GM11168 (cell line): Measurements from ENCODE around the gene LRRC4C.

Source experiments
- in situ Hi-C: fragments of 300-500 bp; cut with MboI; formaldehyde crosslinking; loops from one replicate; pipeline ENCODE4 v1.12.0; 2022; ENCODE audit warnings: low sequenced_read_pairs; ENCODE audit not compliant: unreplicated experiment

The LRRC4C gene

GRCh38 chr11:40340911-40341310, 1118.5 kb downstream of the LRRC4C start:
- in situ Hi-C loops, result no loop called here

GRCh38 chr11:40338739-40339138, 1120.7 kb downstream of the LRRC4C start:
- in situ Hi-C loops, result no loop called here

- in situ Hi-C loops, result no loop called here
These were observed 1121.4 kb downstream of the LRRC4C start for GRCh38 chr11:40338062-40338461.

GRCh38 chr11:40337118-40337517, 1122.3 kb downstream of the LRRC4C start:
- in situ Hi-C loops, result no loop called here

DNA sequence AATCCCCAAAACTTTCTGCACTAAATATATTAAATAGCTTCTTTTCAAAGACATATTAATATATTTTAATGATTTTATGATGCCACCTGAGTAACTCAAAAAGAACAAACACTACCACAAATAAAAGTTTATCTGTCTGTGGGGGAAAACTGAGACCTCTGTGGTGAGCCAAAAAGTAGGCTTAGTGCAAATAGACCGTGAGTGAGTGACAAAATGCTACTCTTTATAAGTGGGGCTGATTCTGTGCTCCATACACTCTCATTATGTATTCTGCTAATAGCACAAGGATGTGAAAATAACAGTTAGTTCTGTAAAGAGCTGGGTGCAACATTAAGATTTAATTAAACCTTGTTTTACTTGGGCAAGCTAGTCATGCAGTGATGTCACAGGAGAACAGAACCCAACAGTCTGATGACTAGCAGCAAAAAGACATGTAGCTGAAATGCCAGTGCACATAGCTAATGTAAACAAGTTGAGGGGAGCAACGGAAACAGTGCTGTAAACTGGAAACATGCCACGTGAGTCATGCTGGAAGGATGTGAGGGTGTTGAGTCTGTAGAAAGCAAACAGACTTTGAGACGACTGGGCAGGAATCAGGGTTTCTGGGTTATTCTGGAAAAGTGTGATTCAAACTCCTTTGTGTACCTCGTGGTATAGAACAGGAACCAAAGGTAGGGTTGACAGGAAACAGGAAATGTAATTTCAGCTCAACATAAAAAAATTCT, 1130.4 kb downstream of the LRRC4C start:
- in situ Hi-C loops, result no loop called here

DNA sequence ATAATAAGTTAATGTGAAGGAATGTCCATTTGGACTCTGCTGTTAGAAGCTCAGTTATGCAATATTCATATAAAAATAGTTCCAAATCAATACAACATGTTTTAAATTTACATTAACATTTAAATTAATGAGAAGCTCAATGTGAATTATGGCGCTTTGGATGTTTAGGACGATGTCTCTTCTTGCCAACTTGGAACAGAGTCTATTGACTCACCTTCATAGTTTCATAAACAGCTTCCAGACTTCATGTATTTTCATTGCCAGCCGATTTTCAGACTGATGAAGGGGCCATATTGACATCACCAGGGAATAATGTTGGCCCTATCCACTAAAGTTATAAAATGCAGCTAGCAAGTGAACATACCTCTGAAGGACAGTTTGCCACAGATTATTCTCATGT, 1136.2 kb downstream of the LRRC4C start:
- in situ Hi-C loops, result loop anchor here (25.0 kb wide), 1 partner anchor 389 kb away; no protein-coding TSS in a partner anchor

DNA sequence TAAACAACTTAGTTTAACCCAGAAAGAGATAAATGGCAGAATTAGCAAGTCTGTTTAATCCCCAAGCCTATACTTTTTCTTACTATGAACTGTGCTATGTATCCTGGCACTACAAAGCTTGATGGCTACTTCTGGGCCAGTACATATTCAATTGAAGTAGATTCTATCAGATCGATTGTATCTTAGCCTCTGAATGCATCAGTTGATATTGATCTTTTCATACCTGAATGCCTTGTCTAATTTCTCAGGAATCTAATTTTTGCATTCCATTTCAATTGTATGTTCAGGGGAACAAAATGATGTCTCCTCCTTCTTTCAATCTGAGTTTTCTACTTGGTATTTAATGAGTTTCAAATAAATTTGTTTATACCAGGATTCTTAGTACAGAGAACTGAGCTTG, 1137.9 kb downstream of the LRRC4C start:
- in situ Hi-C loops, result loop anchor here (25.0 kb wide), 1 partner anchor 391 kb away; no protein-coding TSS in a partner anchor

- in situ Hi-C loops, result loop anchor here (25.0 kb wide), 1 partner anchor 396 kb away; no protein-coding TSS in a partner anchor
These were observed 1143.3 kb downstream of the LRRC4C start for GRCh38 chr11:40316171-40316570.

DNA sequence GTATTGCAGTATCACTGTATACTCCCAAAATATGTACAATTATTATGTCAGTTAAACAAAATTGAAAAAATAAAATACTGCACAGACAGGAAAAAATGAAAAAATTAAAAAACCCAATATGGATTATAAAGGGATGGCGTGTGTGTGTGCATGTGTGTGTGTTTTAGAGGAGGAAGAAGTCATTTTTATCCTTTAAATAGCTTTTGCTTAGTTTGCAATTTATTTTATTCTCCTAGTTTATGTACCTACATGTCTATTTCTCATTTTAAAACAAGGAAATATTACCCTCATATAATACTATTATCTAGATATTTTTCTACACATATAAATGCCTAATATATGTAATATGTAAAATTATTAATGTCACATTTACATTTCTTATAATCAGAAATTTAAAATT, 1144.3 kb downstream of the LRRC4C start:
- in situ Hi-C loops, result loop anchor here (25.0 kb wide), 1 partner anchor 397 kb away; no protein-coding TSS in a partner anchor

GRCh38 chr11:40314327-40314726, 1145.1 kb downstream of the LRRC4C start:
- in situ Hi-C loops, result loop anchor here (25.0 kb wide), 1 partner anchor 398 kb away; no protein-coding TSS in a partner anchor

DNA sequence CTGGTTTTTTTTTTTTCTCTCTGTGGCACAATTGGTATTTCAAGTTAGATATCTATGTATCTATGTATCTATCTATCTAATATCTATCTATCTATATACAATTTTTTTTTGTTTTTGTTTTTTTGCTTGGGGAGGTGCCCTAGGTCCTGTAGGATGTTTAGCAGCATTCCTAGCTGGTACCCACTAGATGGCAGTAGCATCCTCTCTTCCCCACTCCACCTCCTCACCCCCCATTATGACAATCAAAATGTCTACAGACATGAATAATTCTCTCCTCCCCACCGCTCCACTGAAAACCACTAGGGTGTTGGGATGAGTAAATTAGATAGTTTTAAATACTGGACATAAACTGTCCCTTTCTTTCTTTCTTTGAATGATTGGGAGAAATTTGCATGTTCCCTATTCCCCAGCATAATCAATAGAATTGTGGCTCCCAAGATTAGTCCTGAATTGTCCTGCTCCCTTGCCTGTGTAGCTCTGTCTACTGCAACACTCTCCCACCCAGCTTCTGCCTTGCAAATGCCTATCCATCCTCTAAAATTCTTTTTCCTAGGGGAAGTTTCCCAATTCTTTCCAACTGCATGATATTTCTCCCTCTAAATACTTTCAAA, 1152.4 kb downstream of the LRRC4C start:
- in situ Hi-C loops, result loop anchor here (25.0 kb wide), 1 partner anchor 405 kb away; no protein-coding TSS in a partner anchor

- in situ Hi-C loops, result loop anchor here (25.0 kb wide), 1 partner anchor 410 kb away; no protein-coding TSS in a partner anchor
These were observed 1156.8 kb downstream of the LRRC4C start for GRCh38 chr11:40302669-40303068.

DNA sequence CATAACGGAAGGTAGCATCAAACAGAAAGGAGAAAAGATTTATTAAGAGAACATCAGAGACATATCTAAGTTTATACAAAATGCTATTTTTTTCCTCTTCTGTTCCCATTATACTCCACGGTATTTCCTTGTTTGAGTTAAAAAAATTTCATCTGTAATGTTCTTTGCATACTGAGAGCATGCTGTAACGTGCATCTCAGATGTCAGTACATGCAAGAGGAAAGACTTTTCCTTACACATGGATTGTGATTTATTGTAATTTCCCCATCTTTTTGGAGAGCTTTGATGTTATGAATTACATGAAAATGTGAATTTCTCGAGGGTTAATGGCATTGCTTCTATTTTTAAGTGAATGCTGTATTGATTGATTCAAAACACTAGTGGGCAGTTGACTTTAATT, 1164.0 kb downstream of the LRRC4C start:
- in situ Hi-C loops, result no loop called here

GRCh38 chr11:40294741-40295140, 1164.7 kb downstream of the LRRC4C start:
- in situ Hi-C loops, result no loop called here

DNA sequence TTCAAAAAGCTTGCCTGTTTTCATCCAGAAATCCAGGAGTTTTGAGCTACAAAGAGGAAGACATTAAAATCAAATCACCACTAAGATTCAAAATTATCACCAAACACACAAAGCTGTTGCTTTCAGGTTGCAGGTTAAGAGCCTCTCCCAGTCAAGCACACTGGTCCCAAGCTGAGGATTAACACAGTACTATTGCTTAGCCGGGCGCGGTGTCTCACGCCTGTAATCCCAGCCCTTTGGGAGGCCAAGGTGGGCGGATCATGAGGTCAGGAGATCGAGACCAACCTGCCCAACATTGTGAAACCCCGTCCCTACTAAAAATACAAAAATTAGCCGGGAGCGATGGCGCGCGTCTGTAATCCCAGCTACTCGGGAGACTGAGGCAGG, 1165.1 kb downstream of the LRRC4C start:
- in situ Hi-C loops, result no loop called here

DNA sequence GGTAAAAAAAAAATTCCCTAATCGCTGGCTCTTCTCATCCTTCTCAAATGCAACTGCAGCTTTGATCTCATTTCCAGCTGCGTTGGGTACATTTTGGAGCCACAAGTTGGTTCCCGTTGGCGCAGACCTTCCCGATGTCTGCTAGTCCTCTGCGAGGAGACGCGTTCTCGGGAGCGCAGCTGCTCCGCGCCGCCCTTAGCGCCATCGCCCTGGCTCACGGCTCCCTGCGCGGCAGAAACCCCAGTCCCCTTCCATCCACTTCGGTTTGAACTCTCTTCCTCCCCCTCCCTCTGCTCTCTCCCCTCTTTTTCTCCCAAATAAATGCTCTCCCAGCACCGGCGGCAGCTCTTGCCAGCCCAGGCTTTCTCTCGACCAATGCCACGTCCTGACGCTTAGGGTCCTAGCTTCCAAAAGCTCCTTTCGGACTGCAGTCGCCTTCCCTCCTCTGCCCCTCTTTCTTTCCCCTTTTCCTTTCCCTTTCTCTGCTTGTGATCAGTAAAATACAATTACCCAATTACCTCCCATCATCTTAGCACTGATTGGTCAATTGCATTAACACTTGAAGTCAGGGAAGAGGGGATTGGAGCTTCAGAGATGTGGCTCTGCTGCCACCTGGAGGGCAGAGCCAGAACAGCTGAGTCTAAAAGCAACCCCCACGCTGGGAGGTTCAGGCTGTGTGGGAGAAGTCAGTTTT, 1165.7 kb downstream of the LRRC4C start:
- in situ Hi-C loops, result no loop called here

GRCh38 chr11:40292721-40293508, 1166.5 kb downstream of the LRRC4C start:
- in situ Hi-C loops, result no loop called here

DNA sequence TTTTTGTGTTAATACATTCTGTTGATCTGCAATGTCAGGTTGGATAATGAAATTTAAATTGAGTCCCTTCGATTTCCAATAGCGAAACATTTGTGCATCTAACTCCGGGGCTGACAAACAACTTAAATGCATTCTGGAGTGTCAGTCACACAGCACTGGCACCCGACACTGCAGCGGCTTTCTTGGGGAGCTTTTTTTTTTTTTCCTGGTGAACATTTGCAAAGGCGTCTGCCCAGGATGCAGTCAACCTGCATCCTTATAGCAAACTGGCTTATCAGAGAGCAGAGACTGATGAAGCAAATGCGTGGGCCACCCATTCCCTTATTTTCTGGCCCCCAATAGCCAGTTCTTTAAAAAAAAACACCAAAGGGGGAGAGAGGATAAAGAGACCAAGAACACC, 1167.7 kb downstream of the LRRC4C start:
- in situ Hi-C loops, result no loop called here

DNA sequence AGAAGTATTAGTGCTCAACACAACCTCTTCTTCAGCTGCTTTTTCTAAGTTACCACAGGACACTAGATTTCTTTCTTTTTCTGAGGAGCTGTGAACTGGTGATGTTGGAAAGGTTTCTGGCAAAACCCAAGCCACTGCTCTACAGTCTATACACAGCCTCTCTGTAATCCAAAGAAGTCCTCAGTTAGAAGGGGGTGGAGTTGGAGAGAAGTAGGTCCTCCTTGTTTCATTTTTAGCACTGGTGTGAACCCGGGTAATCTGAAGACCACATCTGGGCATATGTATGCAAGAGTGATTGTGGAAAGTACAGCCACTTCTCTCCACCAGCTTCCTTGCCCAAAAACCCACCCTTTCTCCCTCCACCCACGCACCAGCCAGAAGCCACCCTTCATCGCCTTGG, 1168.1 kb downstream of the LRRC4C start:
- in situ Hi-C loops, result no loop called here

DNA sequence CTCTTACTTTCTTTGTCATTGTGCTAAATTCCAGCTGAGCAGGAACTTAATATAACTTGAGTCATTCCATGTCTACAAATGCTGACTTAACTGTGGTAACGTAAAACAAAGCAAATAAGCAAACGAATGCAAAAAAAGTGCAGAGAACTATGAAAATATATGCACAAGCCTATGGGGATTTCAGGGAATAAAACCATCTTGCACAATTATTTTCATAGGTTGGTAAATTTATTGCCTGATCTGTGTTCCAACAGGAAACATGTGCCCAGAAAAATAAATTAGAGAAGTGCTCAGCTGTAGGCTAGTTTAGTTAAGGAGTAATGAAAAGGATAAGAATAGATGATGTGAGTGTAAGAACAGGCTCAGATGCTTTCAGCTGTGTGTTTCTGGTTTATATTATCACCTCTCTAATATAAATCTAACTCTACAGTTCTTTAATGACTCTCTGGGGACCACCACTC, 1169.3 kb downstream of the LRRC4C start:
- in situ Hi-C loops, result no loop called here
